ENCODE data around the gene PAX6.

The PAX6 gene

GRCh38 chr11:31826536-31827438 is 15.7 kb upstream of the PAX6 start:
- H3K4me3 ChIP-seq (ENCODE audit: low read depth, low read length), result no peak overlapping the region
- no peak for TF ChIP-seq CTCF (IDR thresholded peaks at IDR 0.05; ENCODE audit: borderline replicate concordance, insufficient read depth, low read depth, low read length)

- TF ChIP-seq CTCF (IDR thresholded peaks at IDR 0.05; ENCODE audit: borderline replicate concordance, insufficient read depth, low read depth, low read length), result no peak
Measured at GRCh38 chr11:31825838-31826484, 14.8 kb upstream of the PAX6 start.

GRCh38 chr11:31824879-31825837 is 14.0 kb upstream of the PAX6 start:
- no peak overlapping the region for H3K4me3 ChIP-seq (ENCODE audit: low read depth, low read length)
- TF ChIP-seq CTCF (IDR thresholded peaks at IDR 0.05; ENCODE audit: borderline replicate concordance, insufficient read depth, low read depth, low read length), result no peak

More at GRCh38 chr11:31825838-31826484, 14.8 kb upstream of the PAX6 start:
- no peak overlapping the region for H3K4me3 ChIP-seq (ENCODE audit: low read depth, low read length)

- H3K4me3 ChIP-seq (ENCODE audit: low read depth, low read length), result no peak overlapping the region
- TF ChIP-seq CTCF (IDR thresholded peaks at IDR 0.05; ENCODE audit: borderline replicate concordance, insufficient read depth, low read depth, low read length), result no peak
Measured at GRCh38 chr11:31824332-31824878, 13.3 kb upstream of the PAX6 start.

GRCh38 chr11:31823644-31824331 is 12.7 kb upstream of the PAX6 start:
- no peak overlapping the region for H3K4me3 ChIP-seq (ENCODE audit: low read depth, low read length)
- no peak for TF ChIP-seq CTCF (IDR thresholded peaks at IDR 0.05; ENCODE audit: borderline replicate concordance, insufficient read depth, low read depth, low read length)
